NCI-H146 (cell line): Measurements from ENCODE around the gene SEMA3G.

ENCODE experiments used
- DNase-seq: peaks from one replicate; lab custom pipeline; 2025; lab: John Stamatoyannopoulos, UW

Gene SEMA3G

GRCh38 chr3:52453496-52454249 lies 8.8 kb upstream of the SEMA3G start, which contains the start of gene TNNC1:
Gene TNNC1, minus strand, starts transcription at chr3:52454041. Its CDS starts 26 bp downstream, at chr3:52454015.
- DNase-seq: no peak

GRCh38 chr3:52452570-52453221 lies 7.8 kb upstream of the SEMA3G start:
- DNase-seq: no peak

DNA sequence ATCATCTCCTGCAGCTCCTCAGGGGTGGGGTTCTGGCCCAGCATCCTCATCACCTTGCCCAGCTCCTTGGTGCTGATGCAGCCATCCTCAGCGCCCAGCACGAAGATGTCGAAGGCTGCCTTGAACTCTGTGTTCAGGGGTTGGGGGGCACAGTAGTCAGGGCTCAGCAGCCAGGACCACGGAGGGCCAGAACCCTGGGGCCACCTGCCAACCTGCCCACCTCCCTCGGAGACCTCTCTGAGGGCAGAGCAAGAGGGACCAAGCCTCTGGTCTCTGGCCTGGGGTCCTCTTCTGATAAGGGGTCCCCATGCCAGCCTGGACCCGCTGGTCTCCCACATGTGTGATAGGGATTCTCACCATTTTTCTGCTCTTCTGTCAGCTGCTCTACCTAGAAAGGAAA lies 7.2 kb upstream of the SEMA3G start:
- no peak for DNase-seq

DNA sequence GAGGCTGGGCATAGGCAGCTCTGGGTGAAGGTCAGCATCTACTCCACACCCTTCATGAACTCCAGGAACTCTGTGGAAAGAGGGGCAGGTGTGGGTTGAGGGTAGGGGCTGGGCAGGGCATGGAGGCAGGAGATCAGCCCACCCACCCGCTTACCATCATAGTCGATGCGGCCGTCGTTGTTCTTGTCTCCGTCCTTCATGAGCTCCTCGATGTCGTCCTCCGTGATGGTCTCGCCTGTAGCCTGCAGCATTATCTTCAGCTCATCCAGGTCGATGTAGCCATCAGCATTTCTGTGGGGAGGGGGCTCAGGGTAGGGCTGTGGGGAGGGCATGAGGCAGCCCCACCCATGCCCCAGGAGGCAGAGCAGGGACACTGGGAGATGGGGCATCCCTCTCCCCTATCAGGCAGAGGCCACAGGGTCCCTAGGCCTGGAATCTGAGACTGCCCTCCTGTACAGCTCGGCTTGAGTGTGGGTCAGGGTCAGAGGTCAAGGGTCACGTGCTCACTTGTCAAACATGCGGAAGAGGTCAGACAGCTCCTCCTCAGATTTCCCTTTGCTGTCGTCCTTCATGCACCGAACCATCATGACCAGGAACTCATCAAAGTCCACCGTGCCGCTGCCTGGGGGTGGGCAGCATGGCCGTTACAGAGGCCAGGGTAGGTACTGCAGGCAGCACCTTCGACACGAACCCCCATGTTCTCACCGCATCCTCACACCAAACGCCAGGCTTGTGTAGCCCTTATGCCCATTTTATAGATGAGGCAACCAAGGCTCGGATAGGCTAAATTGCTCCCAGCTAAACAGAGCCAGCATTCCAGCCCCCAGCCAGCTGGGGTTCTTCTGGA lies 6.6 kb upstream of the SEMA3G start:
- no peak for DNase-seq

DNA sequence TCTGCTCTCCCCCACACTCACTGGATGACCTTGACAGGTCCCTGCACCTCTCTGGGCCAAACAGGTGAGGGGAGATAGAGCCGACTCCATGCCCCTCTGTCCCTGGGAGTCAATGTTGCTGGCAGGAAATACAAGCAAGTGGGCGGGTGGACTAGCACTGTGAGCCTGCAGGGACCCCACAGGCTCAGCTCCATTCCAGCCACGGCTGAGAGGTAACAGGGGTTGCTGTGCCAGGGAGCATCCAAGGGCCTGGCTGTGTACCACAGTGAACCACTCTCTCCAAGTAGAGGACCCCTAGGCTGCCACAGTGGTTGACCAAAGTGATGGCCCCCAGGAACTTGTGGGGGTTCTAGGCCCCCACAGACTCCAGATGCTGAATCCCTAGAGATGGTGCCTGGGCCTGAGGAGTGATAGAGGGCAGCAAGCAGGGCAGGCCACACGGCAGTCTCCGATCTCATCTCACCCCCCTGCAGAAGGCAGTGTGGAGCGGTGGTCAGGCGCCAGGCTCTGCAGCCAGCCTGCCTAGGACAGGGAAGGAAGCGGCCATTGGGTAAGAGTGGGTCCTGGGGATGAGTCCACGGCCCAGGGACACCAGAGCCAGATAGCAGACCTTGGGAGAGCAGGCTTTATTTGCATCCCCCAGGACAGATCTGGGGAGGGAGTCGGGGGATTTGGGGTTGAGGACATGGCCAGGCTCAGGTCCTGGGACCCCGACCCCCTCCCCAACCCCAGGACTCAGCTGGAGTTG lies 5.8 kb upstream of the SEMA3G start:
- no peak for DNase-seq

- no peak for DNase-seq
Observed at GRCh38 chr3:52447512-52448355, 2.8 kb upstream of the SEMA3G start.

DNA sequence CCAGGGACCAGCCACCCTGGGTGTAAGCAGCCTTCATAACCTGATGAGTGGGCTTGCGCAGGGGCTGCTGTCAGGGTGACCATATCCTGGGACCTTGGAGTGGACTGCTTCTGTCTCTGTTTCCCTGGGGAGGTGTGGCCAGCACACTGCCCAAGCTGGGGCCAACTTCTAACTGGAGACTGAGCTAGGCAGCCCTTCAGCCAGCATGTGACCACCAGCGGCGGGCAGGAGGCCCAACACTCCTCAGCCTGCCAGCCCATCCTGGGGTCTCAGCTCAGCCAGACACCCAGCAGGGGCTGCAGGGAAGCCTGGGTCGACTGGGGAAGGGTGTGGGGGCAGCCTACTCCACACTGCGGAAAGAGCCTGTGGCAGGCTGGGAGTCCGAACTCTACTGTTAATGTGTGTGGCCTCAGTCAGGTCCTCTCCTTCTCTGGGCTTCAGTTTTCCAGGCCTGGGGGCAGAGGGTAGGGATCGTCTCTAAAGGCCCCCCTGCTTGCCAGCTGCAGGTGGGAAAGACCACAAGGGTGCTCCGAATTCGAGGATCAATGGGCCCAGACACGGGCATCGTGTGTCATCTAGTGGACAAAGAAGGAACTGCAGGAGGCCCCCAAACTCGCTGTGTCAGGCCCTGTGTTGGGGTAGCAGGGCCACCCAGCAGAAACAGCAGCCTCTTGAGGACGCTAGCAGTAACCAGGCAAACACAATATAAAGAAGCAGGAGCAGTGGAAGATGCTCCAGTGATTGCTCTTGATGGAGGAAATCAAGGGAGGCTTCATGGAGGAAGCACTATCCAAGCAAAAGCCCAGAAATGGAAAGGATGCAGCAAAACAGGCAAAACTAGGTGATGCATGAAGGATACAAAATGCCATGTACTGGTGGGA lies 2.0 kb upstream of the SEMA3G start:
- DNase-seq: no peak

GRCh38 chr3:52446042-52446441 lies 1.1 kb upstream of the SEMA3G start:
- no peak for DNase-seq

GRCh38 chr3:52443791-52444687 lies 864 bp downstream of the SEMA3G start:
- DNase-seq: no peak

- no peak for DNase-seq
Observed at GRCh38 chr3:52443268-52443610, 1.7 kb downstream of the SEMA3G start.

GRCh38 chr3:52442409-52443267 lies 2.3 kb downstream of the SEMA3G start:
- no peak for DNase-seq

- DNase-seq: no peak
Observed at GRCh38 chr3:52441772-52442332, 3.1 kb downstream of the SEMA3G start.

DNA sequence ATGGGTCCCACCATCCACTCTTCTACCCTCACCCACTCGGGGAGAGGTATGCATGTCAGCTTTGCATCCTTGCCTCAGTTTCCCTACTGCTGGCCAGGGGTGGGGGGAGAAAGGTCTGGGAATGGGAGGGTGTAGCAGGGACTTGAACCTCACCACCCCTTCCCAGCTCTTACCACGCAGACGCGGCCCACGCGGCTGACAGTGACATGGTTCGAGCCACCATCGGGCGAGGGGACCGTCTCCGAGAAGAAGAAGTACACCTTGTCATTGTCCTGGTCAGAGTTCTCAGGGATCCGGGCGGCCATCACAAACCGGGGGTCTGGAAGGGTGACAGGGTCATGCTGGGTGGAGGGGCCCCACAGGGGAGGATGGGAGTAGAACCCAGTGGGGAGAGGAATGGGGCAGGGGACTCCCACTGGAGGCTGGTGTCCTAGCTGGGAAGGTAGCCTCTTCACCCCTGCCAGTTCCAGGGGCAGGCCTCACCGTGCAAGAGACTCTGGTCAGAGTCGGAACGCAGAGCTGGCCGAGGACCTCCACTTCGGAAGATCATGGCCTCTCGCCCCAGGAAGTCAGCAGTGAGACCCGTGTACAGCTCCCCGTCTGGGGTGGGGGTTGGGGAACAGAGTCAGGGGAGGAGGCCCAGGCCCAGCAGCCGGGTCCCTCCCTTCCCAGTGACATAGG lies 3.7 kb downstream of the SEMA3G start:
- no peak for DNase-seq

- no peak for DNase-seq
Observed at GRCh38 chr3:52440671-52441070, 4.2 kb downstream of the SEMA3G start.

- no peak for DNase-seq
Observed at GRCh38 chr3:52440249-52440551, 4.7 kb downstream of the SEMA3G start.

DNA sequence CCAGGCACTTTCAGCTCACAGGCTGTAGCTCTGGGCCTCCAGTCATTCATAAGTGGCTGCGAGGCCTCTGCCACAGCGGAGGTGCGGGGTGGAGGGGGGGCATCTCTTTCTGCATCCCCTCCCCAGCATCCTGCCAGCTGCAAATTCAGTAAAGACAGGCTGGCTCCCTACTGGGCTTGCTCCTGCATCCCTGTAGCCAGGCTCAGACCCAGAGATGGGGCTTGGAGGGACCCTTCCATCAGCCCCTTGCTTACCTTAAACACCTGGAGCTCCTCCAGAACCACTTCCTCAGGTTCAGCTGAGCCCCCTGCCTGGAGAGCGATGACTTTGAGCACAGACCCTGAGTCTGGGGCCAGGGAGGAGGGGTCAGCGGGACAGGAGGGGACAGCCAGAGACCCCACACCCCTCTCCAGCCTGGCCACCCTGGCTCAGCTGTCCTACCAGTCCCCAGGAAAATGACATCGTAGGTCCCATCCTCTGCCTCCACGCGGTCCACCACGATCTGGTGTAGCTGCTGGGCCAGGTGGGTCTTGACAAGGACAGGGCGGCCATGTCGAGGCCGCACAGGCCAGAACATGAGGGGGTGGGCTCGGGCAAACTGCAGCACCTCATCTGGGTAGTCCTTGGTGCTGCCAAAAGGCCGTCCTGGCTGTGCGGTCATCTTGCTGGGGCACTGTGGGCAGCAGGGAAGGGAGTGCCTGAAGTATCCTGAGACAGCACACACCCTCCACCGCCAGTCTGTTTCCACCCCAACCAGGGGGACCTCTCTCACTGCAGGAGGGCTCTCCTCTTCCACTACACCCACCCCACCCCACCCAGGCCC lies 5.3 kb downstream of the SEMA3G start:
- DNase-seq: no peak
